WTC11 (cell line): ENCODE data around the gene RAD23B. TPM values are rescaled to one million over a fixed set of nuclear protein-coding genes. Genes with fewer than 3 reads are reported as not detected.

Experiments
- ATAC-seq: fragments of 200-7000 bp; cut with Tn5 transposase; 2 replicates; pipeline ENCODE4 v1.10.0; 2021; ENCODE audit warnings: mild to moderate bottlenecking, moderate library complexity
- CTCF ChIA-PET: fragments of 300-600 bp; sonication (Branson Sonifier 250); formaldehyde crosslinking; loops from one replicate; lab custom pipeline; 2021; ENCODE audit warnings: antibody characterized with exemption; lab: Charles Lee
- POLR2A ChIA-PET: fragments of 350-600 bp; sonication (Branson Sonifier 250); formaldehyde crosslinking; loops from one replicate; lab custom pipeline; 2021; ENCODE audit warnings: antibody characterized with exemption; lab: Charles Lee
- DNase-seq: peaks from one replicate; pipeline ENCODE4 v3.0.0; 2021; ENCODE audit warnings: low spot score
- H3K27ac Mint-ChIP-seq: 2 replicates; pipeline ENCODE4 v1.8.0; 2021; ENCODE audit warnings: mixed read lengths
- H3K27me3 Mint-ChIP-seq: 2 replicates; pipeline ENCODE4 v1.8.0; 2021; ENCODE audit warnings: low read depth, mild to moderate bottlenecking, moderate library complexity, mixed read lengths
- H3K36me3 Mint-ChIP-seq: 2 replicates; pipeline ENCODE4 v1.8.0; 2021; ENCODE audit warnings: mixed read lengths
- H3K4me1 Mint-ChIP-seq: 2 replicates; pipeline ENCODE4 v1.8.0; 2022; ENCODE audit warnings: mixed read lengths
- H3K4me3 Mint-ChIP-seq: 2 replicates; pipeline ENCODE4 v1.8.0; 2021; ENCODE audit warnings: mild to moderate bottlenecking, moderate library complexity, mixed read lengths
- H3K9me3 Mint-ChIP-seq: 2 replicates; pipeline ENCODE4 v1.8.0; 2021; ENCODE audit warnings: mixed read lengths
- CREM ChIP-seq: sonication (generic); formaldehyde crosslinking; IDR thresholded peaks from 2 replicates; pipeline ENCODE4 v1.8.1; 2022; ENCODE audit warnings: mild to moderate bottlenecking, missing genetic modification reagents, moderate library complexity
- FOXK1 ChIP-seq: sonication (generic); formaldehyde crosslinking; IDR thresholded peaks from 2 replicates; pipeline ENCODE4 v1.8.0; 2022; ENCODE audit warnings: mild to moderate bottlenecking, moderate library complexity, missing genetic modification reagents
- FOXP1 ChIP-seq: sonication (generic); formaldehyde crosslinking; IDR thresholded peaks from 2 replicates; pipeline ENCODE4 v1.8.0; 2022; ENCODE audit warnings: missing genetic modification reagents, mild to moderate bottlenecking, moderate library complexity, borderline replicate concordance
- GTF2I ChIP-seq: fragments of 250-450 bp; sonication (Bioruptor Pico); conservative IDR thresholded peaks from 2 replicates; pipeline ENCODE4 v1.4.0; 2021; ENCODE audit warnings: mild to moderate bottlenecking
- JUN ChIP-seq: sonication (generic); formaldehyde crosslinking; IDR thresholded peaks from 2 replicates; pipeline ENCODE4 v1.8.0; 2023; ENCODE audit warnings: mild to moderate bottlenecking, missing genetic modification reagents
- PRRX2 ChIP-seq: fragments of 250-450 bp; sonication (Bioruptor Pico); IDR thresholded peaks from 2 replicates; pipeline ENCODE4 v1.8.0; 2021; ENCODE audit warnings: mild to moderate bottlenecking
- SP1 ChIP-seq: sonication (generic); formaldehyde crosslinking; conservative IDR thresholded peaks from 2 replicates; pipeline ENCODE4 v1.8.1; 2022; ENCODE audit warnings: missing genetic modification reagents
- ZNF121 ChIP-seq: sonication (generic); formaldehyde crosslinking; IDR thresholded peaks from 2 replicates; pipeline ENCODE4 v1.8.0; 2023; ENCODE audit warnings: missing genetic modification reagents
- ZNF232 ChIP-seq: sonication (generic); formaldehyde crosslinking; IDR thresholded peaks from 2 replicates; pipeline ENCODE4 v1.8.0; 2022; ENCODE audit warnings: mild to moderate bottlenecking, missing genetic modification reagents
- ZNF396 ChIP-seq: fragments of 250-450 bp; sonication (Bioruptor Pico); IDR thresholded peaks from 2 replicates; pipeline ENCODE4 v1.8.0; 2021; ENCODE audit warnings: mild to moderate bottlenecking, moderate library complexity, borderline replicate concordance
- ZNF416 ChIP-seq: fragments of 250-450 bp; sonication (Bioruptor Pico); IDR thresholded peaks from 2 replicates; pipeline ENCODE4 v1.9.0; 2021; ENCODE audit warnings: mild to moderate bottlenecking, inconsistent platforms
- total RNA-seq: library from RNA; stranded (reverse); gene quantifications from 3 replicates; pipeline ENCODE4 v1.2.3, GENCODE V29; 2021
- TF ChIP-seq, protein P1 (sequence below): sonication (generic); formaldehyde crosslinking; IDR thresholded peaks from 2 replicates; pipeline ENCODE4 v1.8.1; 2023; ENCODE audit warnings: mild to moderate bottlenecking, missing genetic modification reagents
- TF ChIP-seq, protein P2 (sequence below): sonication (generic); formaldehyde crosslinking; IDR thresholded peaks from 2 replicates; pipeline ENCODE4 v1.8.1; 2023; ENCODE audit warnings: mild to moderate bottlenecking, missing genetic modification reagents, moderate library complexity
- TF ChIP-seq, protein P3 (sequence below): sonication (generic); formaldehyde crosslinking; IDR thresholded peaks from 2 replicates; pipeline ENCODE4 v1.8.0; 2023; ENCODE audit warnings: mild to moderate bottlenecking, missing genetic modification reagents
- TF ChIP-seq, protein P4 (sequence below): sonication (generic); formaldehyde crosslinking; IDR thresholded peaks from 2 replicates; pipeline ENCODE4 v1.8.0; 2022; ENCODE audit warnings: mild to moderate bottlenecking, missing genetic modification reagents
- TF ChIP-seq, protein P5 (sequence below): sonication (generic); formaldehyde crosslinking; IDR thresholded peaks from 2 replicates; pipeline ENCODE4 v1.8.1; 2022; ENCODE audit warnings: low read depth, missing genetic modification reagents, borderline replicate concordance
- TF ChIP-seq, protein P6 (sequence below): fragments of 250-450 bp; sonication (Bioruptor Pico); IDR thresholded peaks from 2 replicates; pipeline ENCODE4 v1.8.0; 2021; ENCODE audit warnings: mild to moderate bottlenecking

Gene RAD23B
- total RNA-seq, 1 experiment from 2014 or later: 150 TPM

DNA sequence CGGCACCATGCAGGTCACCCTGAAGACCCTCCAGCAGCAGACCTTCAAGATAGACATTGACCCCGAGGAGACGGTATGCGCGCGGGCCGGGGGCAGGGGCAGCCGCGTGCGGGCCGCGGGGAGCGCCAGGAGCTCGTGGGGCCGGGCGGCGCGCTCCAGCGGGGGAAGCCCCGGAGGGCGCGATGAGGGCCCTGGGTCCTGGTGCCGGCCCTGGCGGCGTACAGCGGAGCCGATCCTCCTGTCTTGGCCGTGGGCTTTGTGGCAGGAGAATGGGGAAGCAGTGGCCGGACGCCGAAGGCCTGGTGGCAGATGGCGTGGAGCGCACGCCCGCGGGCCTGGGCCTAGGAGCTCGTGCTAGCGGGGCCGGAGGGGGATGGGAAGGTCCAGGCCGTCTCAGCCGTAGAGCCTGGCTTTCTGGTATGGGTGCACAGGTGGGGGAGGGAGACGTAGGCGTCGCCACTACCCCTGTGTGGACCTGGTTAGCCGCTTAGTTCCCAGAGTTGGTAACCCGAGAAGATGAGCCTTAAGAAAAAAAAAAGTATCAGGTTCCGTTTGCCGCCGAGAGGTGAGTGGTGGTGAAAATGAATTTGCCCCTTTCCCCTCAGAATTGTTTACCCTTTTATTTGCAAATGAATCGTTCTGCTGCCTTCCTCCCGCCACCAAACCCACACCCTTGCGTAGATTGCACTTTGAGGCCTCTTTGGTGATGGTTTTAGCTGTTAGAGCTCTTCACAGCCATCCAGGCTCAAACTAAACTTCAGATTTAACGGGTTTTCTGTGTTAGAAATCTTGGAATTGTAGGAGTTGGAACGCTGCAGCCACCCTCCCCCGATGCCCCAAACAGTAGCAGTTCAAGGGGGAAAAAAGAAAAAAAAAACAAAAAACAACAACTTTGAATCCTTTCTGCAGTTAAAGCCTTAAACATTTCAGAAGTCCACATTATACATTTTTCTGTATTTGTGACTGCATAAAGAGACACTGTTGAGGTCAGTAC, 841 bp downstream of the RAD23B start (continued):
- TF ChIP-seq, protein P1, sequence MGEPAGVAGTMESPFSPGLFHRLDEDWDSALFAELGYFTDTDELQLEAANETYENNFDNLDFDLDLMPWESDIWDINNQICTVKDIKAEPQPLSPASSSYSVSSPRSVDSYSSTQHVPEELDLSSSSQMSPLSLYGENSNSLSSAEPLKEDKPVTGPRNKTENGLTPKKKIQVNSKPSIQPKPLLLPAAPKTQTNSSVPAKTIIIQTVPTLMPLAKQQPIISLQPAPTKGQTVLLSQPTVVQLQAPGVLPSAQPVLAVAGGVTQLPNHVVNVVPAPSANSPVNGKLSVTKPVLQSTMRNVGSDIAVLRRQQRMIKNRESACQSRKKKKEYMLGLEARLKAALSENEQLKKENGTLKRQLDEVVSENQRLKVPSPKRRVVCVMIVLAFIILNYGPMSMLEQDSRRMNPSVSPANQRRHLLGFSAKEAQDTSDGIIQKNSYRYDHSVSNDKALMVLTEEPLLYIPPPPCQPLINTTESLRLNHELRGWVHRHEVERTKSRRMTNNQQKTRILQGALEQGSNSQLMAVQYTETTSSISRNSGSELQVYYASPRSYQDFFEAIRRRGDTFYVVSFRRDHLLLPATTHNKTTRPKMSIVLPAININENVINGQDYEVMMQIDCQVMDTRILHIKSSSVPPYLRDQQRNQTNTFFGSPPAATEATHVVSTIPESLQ (CRISPR knock-in tag): no peak
- TF ChIP-seq ZNF121 (CRISPR knock-in tag) (no peak), JUN (CRISPR knock-in tag) (no peak), FOXP1 (CRISPR knock-in tag) (peak; percentile 73; the same call in 1 of the 2 replicates), ZNF396 (CRISPR knock-in tag) (no peak)
- TF ChIP-seq, all 79 proteins: peak for 22

DNA sequence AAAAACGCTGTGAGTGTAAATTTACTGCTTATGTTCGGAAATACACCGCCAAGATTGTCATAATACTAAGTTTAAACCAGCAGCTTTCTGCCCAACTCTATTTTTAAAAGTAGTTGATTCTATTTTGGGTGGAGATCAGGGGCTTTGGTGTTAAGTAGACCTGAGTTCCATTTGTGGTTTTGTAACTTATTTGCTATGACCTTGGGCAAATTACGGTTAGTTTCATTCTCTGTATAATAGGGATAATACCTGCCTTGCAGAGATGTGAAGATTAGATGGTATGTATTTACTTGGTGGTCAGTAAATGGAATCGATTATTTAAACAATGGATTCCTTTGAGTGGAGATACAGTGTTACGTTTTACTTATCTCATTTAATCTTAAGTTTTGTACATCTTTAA, 1.6 kb downstream of the RAD23B start:
- peak overlapping the region; percentile 99 for H3K27ac Mint-ChIP-seq
- H3K4me3 Mint-ChIP-seq: peak overlapping the region; percentile 93
- H3K4me1 Mint-ChIP-seq: peaks cover 64% of the 10 kb centered on the region
- H3K9me3 Mint-ChIP-seq: no peaks in the 10 kb centered on the region; the same call in 1 of the 2 replicates
- DNase-seq: no peak
- H3K27me3 Mint-ChIP-seq: no peaks in the 10 kb centered on the region
- H3K36me3 Mint-ChIP-seq: peaks cover 3% of the 10 kb centered on the region; the same call in 1 of the 2 replicates
- CTCF ChIA-PET: interaction anchor here (1.6 kb wide), 1 partner anchor 57 kb away, joined by 5 read pairs; no protein-coding TSS in a partner anchor
- TF ChIP-seq, protein P2, sequence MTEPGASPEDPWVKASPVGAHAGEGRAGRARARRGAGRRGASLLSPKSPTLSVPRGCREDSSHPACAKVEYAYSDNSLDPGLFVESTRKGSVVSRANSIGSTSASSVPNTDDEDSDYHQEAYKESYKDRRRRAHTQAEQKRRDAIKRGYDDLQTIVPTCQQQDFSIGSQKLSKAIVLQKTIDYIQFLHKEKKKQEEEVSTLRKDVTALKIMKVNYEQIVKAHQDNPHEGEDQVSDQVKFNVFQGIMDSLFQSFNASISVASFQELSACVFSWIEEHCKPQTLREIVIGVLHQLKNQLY (CRISPR knock-in tag): no peak
- no peak for TF ChIP-seq PRRX2 (CRISPR knock-in tag)
- TF ChIP-seq CREM (CRISPR knock-in tag): no peak
- no peak for ATAC-seq
- POLR2A ChIA-PET: no interaction called here

DNA sequence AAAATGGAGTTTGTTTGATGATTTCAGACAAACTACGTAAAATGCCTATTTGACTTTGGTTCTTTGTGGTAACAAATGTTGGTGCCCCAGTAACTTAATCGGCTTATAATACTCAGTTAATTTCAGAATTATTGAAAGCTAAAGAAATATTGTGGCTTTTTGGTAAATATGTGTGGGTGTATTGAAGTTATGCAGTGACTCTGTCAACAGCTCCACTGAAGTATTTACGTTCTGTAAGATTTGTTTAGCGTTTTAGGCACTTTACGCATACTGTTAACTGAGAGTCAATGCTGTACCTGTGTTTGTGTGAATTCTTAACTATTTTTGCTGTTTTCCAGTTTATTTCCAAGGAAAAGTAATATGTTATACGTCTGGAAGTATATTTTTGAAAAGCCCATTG, 2.2 kb downstream of the RAD23B start:
- peaks cover 71% of the 10 kb centered on the region for H3K4me1 Mint-ChIP-seq
- ATAC-seq (no peak), DNase-seq (no peak)
- H3K4me3 Mint-ChIP-seq: peak overlapping the region; percentile 93
- H3K27ac Mint-ChIP-seq: peak overlapping the region; percentile 99
- peaks cover 3% of the 10 kb centered on the region; the same call in 1 of the 2 replicates for H3K36me3 Mint-ChIP-seq
- ChIA-PET POLR2A (no interaction called here), CTCF (no interaction called here)
- H3K9me3 Mint-ChIP-seq: no peaks in the 10 kb centered on the region
- TF ChIP-seq, protein P3, sequence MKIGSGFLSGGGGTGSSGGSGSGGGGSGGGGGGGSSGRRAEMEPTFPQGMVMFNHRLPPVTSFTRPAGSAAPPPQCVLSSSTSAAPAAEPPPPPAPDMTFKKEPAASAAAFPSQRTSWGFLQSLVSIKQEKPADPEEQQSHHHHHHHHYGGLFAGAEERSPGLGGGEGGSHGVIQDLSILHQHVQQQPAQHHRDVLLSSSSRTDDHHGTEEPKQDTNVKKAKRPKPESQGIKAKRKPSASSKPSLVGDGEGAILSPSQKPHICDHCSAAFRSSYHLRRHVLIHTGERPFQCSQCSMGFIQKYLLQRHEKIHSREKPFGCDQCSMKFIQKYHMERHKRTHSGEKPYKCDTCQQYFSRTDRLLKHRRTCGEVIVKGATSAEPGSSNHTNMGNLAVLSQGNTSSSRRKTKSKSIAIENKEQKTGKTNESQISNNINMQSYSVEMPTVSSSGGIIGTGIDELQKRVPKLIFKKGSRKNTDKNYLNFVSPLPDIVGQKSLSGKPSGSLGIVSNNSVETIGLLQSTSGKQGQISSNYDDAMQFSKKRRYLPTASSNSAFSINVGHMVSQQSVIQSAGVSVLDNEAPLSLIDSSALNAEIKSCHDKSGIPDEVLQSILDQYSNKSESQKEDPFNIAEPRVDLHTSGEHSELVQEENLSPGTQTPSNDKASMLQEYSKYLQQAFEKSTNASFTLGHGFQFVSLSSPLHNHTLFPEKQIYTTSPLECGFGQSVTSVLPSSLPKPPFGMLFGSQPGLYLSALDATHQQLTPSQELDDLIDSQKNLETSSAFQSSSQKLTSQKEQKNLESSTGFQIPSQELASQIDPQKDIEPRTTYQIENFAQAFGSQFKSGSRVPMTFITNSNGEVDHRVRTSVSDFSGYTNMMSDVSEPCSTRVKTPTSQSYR (CRISPR knock-in tag): no peak
- no peak for TF ChIP-seq ZNF416 (CRISPR knock-in tag)
- no peaks in the 10 kb centered on the region for H3K27me3 Mint-ChIP-seq

DNA sequence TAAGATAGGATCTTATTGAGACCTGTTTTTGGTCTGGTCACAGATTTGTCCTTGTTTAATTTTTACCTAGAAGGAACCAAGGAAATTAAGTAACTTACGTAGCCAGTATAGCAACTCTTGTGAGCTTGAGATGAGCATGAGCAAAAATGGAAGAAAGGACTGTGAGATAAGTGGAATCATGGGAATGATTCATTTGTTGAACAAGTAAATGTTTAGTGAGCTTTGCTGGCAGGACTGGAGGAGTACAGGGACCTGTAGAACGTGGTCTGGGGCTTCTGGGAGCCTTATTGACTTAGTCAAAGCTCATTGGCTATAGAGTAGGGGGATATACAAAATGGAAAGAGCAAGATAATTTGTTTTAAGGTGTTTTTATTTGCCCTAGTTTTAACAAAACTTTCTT, 3.0 kb downstream of the RAD23B start:
- H3K27me3 Mint-ChIP-seq: no peaks in the 10 kb centered on the region
- H3K9me3 Mint-ChIP-seq: no peaks in the 10 kb centered on the region
- ChIA-PET POLR2A (no interaction called here), CTCF (no interaction called here)
- DNase-seq (no peak), ATAC-seq (no peak)
- peaks cover 71% of the 10 kb centered on the region for H3K4me1 Mint-ChIP-seq
- H3K36me3 Mint-ChIP-seq: peaks cover 3% of the 10 kb centered on the region; the same call in 1 of the 2 replicates
- peak overlapping the region; percentile 16 for H3K27ac Mint-ChIP-seq
- H3K4me3 Mint-ChIP-seq: peak overlapping the region; percentile 93
- TF ChIP-seq, protein P4, sequence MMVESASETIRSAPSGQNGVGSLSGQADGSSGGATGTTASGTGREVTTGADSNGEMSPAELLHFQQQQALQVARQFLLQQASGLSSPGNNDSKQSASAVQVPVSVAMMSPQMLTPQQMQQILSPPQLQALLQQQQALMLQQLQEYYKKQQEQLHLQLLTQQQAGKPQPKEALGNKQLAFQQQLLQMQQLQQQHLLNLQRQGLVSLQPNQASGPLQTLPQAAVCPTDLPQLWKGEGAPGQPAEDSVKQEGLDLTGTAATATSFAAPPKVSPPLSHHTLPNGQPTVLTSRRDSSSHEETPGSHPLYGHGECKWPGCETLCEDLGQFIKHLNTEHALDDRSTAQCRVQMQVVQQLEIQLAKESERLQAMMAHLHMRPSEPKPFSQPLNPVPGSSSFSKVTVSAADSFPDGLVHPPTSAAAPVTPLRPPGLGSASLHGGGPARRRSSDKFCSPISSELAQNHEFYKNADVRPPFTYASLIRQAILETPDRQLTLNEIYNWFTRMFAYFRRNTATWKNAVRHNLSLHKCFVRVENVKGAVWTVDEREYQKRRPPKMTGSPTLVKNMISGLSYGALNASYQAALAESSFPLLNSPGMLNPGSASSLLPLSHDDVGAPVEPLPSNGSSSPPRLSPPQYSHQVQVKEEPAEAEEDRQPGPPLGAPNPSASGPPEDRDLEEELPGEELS: no peak
- TF ChIP-seq, protein P2 (CRISPR knock-in tag): no peak
- TF ChIP-seq GTF2I (CRISPR knock-in tag) (no peak), ZNF232 (no peak), FOXK1 (CRISPR knock-in tag) (no peak), SP1 (CRISPR knock-in tag) (no peak)
- TF ChIP-seq, protein P5, sequence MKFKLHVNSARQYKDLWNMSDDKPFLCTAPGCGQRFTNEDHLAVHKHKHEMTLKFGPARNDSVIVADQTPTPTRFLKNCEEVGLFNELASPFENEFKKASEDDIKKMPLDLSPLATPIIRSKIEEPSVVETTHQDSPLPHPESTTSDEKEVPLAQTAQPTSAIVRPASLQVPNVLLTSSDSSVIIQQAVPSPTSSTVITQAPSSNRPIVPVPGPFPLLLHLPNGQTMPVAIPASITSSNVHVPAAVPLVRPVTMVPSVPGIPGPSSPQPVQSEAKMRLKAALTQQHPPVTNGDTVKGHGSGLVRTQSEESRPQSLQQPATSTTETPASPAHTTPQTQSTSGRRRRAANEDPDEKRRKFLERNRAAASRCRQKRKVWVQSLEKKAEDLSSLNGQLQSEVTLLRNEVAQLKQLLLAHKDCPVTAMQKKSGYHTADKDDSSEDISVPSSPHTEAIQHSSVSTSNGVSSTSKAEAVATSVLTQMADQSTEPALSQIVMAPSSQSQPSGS: no peak
- TF ChIP-seq, protein P6, sequence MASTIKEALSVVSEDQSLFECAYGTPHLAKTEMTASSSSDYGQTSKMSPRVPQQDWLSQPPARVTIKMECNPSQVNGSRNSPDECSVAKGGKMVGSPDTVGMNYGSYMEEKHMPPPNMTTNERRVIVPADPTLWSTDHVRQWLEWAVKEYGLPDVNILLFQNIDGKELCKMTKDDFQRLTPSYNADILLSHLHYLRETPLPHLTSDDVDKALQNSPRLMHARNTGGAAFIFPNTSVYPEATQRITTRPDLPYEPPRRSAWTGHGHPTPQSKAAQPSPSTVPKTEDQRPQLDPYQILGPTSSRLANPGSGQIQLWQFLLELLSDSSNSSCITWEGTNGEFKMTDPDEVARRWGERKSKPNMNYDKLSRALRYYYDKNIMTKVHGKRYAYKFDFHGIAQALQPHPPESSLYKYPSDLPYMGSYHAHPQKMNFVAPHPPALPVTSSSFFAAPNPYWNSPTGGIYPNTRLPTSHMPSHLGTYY (CRISPR knock-in tag): no peak
